ENCODE data around the gene DNAJC16. TPM values are rescaled to one million over a fixed set of nuclear protein-coding genes. Genes with fewer than 3 reads are reported as not detected.

DNAJC16 gene
- total and polyA plus RNA-seq, 2 of the 4 experiments (the other 2 are of a cell fraction), result 8.0 to 13.1 TPM

GRCh38 chr1:15620155-15620545, 93.5 kb downstream of the DNAJC16 start:
- Histone ChIP-seq H3K23ac (ENCODE audit: low read depth, low read length) (peak overlapping the region; percentile 65; the same call in 1 of the 2 replicates), H2AK9ac (replicated peaks; ENCODE audit: low read depth, low read length, poor library complexity) (no peak overlapping the region), H2AFZ (replicated peaks; ENCODE audit: low read length, poor library complexity) (no peak overlapping the region), H3K27me3 (ENCODE audit: control insufficient read depth, insufficient read depth, low read length) (no peaks in the 10 kb centered on the region), H2BK15ac (ENCODE audit: low read depth, low read length) (no peak overlapping the region), H4K8ac (ENCODE audit: low read depth in 2 of 2, low read length in 2 of 2) (peak overlapping the region in 1 of 2 experiments; percentile 50; a peak in 1 of 4 replicates), H3K4ac (ENCODE audit: low read depth, low read length) (peak overlapping the region; percentile 46; the same call in 1 of the 2 replicates), H2AK5ac (ENCODE audit: low read depth, low read length) (peak overlapping the region; percentile 1; the same call in 1 of the 2 replicates), H3K4me1 (ENCODE audit: control insufficient read depth, insufficient read depth, low read length) (peaks cover 11% of the 10 kb centered on the region), H4K5ac (ENCODE audit: low read depth, low read length) (no peak overlapping the region), H3K9ac (ENCODE audit: low read depth, low read length) (no peak overlapping the region), H3K18ac (ENCODE audit: low read depth, low read length) (no peak overlapping the region; the same call in 1 of the 2 replicates), H2BK5ac (ENCODE audit: low read depth, low read length, poor library complexity, severe bottlenecking) (peak overlapping the region; percentile 64), H3K4me2 (ENCODE audit: low read depth, low read length) (peak overlapping the region; percentile 47; the same call in 1 of the 2 replicates), H2BK120ac (ENCODE audit: low read depth, low read length) (peak overlapping the region; percentile 42; the same call in 1 of the 2 replicates), H3K56ac (ENCODE audit: extremely low read depth, insufficient read depth, low read length) (no peak overlapping the region), H4K91ac (ENCODE audit: insufficient read depth, low read depth, low read length) (no peak overlapping the region; the same call in 1 of the 2 replicates), H3K79me1 (ENCODE audit: low read depth in 1 of 2, low read length in 2 of 2) (peaks cover 18 to 50% of the 10 kb centered on the region in 2 experiments; a peak in 3 of 4 replicates), H4K20me1 (ENCODE audit: insufficient read depth, low read length) (peaks cover 35% of the 10 kb centered on the region), H3K4me3 (ENCODE audit: insufficient read depth, low read depth, low read length) (no peak overlapping the region; the same call in 1 of the 2 replicates), H3K36me3 (ENCODE audit: control insufficient read depth, insufficient read depth, low read length) (no peaks in the 10 kb centered on the region), H3K14ac (replicated peaks; ENCODE audit: low read depth, low read length) (peak overlapping the region; percentile 57), H3K27ac (ENCODE audit: insufficient read depth, low read length) (no peak overlapping the region), H3K9me3 (ENCODE audit: control insufficient read depth, insufficient read depth, low read length) (no peaks in the 10 kb centered on the region), H2BK20ac (ENCODE audit: low read depth, low read length) (peak overlapping the region; percentile 73; the same call in 1 of the 2 replicates), H3K9me1 (ENCODE audit: insufficient read depth, low read length) (peaks cover 15% of the 10 kb centered on the region)
- dilution Hi-C loops (cut with HindIII; ENCODE audit: low sequenced_read_pairs, unreplicated experiment), result no loop called here
- DNase-seq, result peak; percentile 75
- no TSS peak for BruUV-seq (replicated peaks)
- in situ Hi-C loops (cut with MboI; ENCODE audit: low sequenced_read_pairs), result no loop called here
- intact Hi-C loops (cut with micrococcal nuclease), result no loop called here
- ChIA-PET POLR2A (ENCODE audit: unreplicated experiment) (no interaction called here), CTCF (interaction anchor here (0.7 kb wide), 1 partner anchor 9 kb away, joined by 3 read pairs; no protein-coding TSS in a partner anchor)
- no peak for ATAC-seq (ENCODE audit: low read depth)
- TF ChIP-seq FOS (IDR thresholded peaks at IDR 0.05; ENCODE audit: low read depth, low read length), result no peak
- TF ChIP-seq MXI1 (IDR thresholded peaks at IDR 0.05; ENCODE audit: borderline replicate concordance, low read depth, low read length), result no peak
- TF ChIP-seq MAZ (IDR thresholded peaks at IDR 0.05; ENCODE audit: borderline replicate concordance, low read depth, low read length), result 0 out of 2 replicates have a peak, but pooled peaks have one; percentile 18
- TF ChIP-seq USF2 (IDR thresholded peaks at IDR 0.05; ENCODE audit: low read depth, low read length), result no peak
- WGBS, 2 experiments (ENCODE audit: extremely low coverage in 2 of 2, insufficient read length in 1 of 2), result 0% methylated on average over 1 of the region's 1 CpG; no CpG with 5 or more reads in 1 of the 2 experiments

Measured in IMR-90 (cell line).